GM12891 (cell line): ENCODE results near the gene RSPO3.

Source experiments
- POLR2A ChIP-seq: IDR thresholded peaks from 2 replicates; pipeline ENCODE4 v1.6.1; 2011; ENCODE audit warnings: low read depth, low read length, control low read depth
- POLR2AphosphoS5 ChIP-seq: IDR thresholded peaks from 2 replicates; pipeline ENCODE4 v1.6.1; 2011; ENCODE audit warnings: low read depth, low read length, control low read depth

GRCh38 chr6:127192911-127193541 is 74.6 kb downstream of the RSPO3 start:
- TF ChIP-seq POLR2A = no peak
- no peak for TF ChIP-seq POLR2AphosphoS5
